ENCODE measurements around the gene LRRC25. TPM values are rescaled to one million over a fixed set of nuclear protein-coding genes. Genes with fewer than 3 reads are reported as not detected.
"Not testable (repeated sequence)": the region's sequence is repeated elsewhere in the genome, so short reads cannot be mapped to it uniquely, and the experiment has no call there.

LRRC25 gene
- total RNA-seq, 1 donor from 2014 or later, result not detected

DNA sequence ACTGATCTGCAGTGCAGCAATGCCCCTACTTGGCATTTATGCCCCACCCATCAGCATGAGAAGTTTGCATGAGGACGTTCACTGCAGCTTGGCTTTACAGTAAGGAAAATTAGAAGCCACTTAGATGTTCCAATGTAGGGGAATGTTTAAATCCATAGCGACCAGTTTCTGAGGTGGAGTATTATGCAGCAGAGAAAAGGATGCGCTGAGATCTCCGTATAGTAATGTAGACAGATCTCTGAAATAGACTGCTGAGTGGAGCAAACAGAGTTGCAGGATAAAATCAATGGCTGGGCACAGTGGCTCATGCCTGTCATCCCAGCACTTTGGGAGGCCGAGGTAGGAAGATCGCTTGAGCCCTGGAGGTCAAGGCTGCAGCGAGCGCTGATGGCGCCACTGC lies 46.9 kb downstream of the LRRC25 start:
- Mint-ChIP-seq H3K9me3 (no peaks in the 10 kb centered on the region), H3K4me1 (no peaks in the 10 kb centered on the region), H3K4me3 (no peak overlapping the region), H3K27ac (no peak overlapping the region), H3K36me3 (peaks cover 15% of the 10 kb centered on the region), H3K27me3 (ENCODE audit: low read depth) (no peaks in the 10 kb centered on the region)
- TF ChIP-seq, protein P1, sequence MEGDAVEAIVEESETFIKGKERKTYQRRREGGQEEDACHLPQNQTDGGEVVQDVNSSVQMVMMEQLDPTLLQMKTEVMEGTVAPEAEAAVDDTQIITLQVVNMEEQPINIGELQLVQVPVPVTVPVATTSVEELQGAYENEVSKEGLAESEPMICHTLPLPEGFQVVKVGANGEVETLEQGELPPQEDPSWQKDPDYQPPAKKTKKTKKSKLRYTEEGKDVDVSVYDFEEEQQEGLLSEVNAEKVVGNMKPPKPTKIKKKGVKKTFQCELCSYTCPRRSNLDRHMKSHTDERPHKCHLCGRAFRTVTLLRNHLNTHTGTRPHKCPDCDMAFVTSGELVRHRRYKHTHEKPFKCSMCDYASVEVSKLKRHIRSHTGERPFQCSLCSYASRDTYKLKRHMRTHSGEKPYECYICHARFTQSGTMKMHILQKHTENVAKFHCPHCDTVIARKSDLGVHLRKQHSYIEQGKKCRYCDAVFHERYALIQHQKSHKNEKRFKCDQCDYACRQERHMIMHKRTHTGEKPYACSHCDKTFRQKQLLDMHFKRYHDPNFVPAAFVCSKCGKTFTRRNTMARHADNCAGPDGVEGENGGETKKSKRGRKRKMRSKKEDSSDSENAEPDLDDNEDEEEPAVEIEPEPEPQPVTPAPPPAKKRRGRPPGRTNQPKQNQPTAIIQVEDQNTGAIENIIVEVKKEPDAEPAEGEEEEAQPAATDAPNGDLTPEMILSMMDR (IDR thresholded peaks at IDR 0.05; ENCODE audit: unreplicated experiment), result no peak
- no peak for DNase-seq (ENCODE audit: low spot score in 2 of 2, unreplicated experiment in 2 of 2)

DNA sequence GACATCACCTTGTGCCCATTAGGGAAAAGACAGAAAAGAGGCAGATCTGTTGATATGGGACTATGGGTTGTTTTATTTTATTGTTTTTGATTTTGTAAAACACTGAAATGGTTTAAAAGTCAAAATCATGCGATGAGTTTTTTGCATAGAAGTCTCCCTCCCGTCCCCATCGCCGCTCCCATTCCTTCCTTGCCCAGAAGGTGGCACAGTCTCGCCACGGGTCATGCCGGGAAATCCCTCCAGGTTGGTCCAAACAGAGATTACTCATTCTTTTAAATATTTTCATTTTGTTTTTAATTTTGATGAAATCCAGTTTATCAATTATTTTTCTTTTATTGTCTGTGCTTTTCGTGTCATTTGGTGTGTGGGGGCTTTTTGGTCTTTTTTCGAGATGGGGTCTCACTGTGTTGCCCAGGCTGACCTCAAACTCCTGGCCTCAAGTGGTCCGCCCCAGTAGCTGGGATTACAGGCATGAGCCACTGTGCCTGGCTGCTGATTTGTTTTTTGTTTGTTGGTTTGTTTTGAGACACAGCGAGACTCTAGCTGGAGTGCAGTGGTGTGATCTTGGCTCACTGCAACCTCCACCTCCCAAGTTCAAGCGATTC lies 47.8 kb downstream of the LRRC25 start:
- no peaks in the 10 kb centered on the region for H3K27me3 Mint-ChIP-seq (ENCODE audit: low read depth)
- peaks cover 14% of the 10 kb centered on the region for H3K36me3 Mint-ChIP-seq
- no peak overlapping the region for H3K4me3 Mint-ChIP-seq
- peak in 1 of 2 experiments; percentile 71 for DNase-seq (ENCODE audit: low spot score in 2 of 2, unreplicated experiment in 2 of 2)
- TF ChIP-seq, protein P1 (IDR thresholded peaks at IDR 0.05; ENCODE audit: unreplicated experiment), result peak; percentile 55
- H3K9me3 Mint-ChIP-seq, result no peaks in the 10 kb centered on the region
- no peak overlapping the region for H3K27ac Mint-ChIP-seq
- H3K4me1 Mint-ChIP-seq, result peaks cover under 1% of the 10 kb centered on the region

DNA sequence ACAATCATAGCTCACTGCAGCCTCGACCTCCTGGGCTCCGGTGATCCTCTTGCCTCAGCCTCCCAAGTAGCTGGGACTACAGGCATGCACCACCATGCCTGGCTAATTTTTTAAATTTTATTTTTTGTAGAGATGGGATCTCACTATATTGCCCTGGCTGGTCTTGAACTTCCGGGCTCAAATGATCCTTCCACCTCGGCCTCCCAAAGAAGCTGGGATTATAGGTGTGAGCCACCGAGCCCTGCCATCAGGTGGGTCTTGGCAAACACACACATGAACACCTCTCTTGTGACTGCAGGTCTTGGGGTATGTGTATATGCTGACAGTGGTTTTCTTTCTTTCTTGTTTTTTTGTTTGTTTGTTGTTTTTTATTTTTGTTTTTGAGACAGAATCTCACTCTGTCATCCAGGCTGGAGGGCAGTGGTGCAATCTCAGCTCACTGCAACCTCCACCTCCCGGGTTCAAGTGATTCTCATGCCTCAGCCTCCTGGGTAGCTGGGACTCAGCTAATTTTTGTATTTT lies 48.5 kb downstream of the LRRC25 start:
- H3K36me3 Mint-ChIP-seq, result peaks cover 14% of the 10 kb centered on the region
- not testable (repeated sequence) for DNase-seq (ENCODE audit: low spot score in 2 of 2, unreplicated experiment in 2 of 2); H3K9me3 Mint-ChIP-seq; H3K27me3 Mint-ChIP-seq (ENCODE audit: low read depth); H3K4me1 Mint-ChIP-seq; H3K4me3 Mint-ChIP-seq; H3K27ac Mint-ChIP-seq

DNA sequence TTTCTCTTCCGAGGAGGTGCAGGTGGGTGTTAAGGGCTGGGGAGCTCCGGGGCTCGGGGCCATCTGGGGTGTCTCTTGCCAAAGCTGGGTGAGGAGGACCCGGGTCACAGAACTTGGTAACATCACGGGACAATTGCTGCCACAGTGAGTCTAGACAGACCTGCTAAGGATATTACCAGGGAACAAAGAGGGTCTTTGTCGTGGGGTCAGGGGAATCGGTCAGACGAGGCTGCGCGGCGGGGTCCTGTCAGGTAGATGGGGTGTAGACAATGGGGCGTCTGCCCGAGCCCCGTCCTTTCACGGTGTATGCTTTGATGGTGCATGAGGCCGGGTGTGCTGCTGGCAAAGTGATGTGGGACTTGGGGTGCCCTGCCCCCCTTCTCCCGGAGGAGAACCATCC lies 49.3 kb downstream of the LRRC25 start:
- Mint-ChIP-seq H3K27me3 (ENCODE audit: low read depth) (no peaks in the 10 kb centered on the region), H3K9me3 (no peaks in the 10 kb centered on the region), H3K27ac (no peak overlapping the region), H3K36me3 (peaks cover 10% of the 10 kb centered on the region), H3K4me1 (peaks cover 3% of the 10 kb centered on the region), H3K4me3 (no peak overlapping the region)
- no peak for DNase-seq (ENCODE audit: low spot score in 2 of 2, unreplicated experiment in 2 of 2)
- TF ChIP-seq, protein P1 (IDR thresholded peaks at IDR 0.05; ENCODE audit: unreplicated experiment), result no peak

DNA sequence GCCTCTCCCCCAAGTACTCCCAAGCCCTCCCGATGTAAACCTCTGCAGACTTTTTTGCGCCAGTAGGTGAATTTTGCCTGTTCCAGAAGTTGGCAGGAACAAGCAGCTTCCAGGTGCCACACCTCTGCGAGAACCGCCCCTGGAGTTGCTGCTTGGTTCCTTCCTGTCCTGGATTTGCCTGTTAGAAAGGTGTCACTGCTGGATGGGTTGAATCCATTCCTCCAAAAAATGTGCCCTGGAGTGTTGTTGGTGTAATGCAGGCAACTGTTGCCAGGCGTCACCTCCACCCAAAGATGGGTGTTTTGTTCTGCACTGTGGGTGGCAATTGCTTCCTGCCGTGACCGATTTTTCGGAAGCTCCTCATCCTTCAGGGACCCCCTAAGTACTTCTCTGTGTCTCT lies 51.3 kb downstream of the LRRC25 start:
- Mint-ChIP-seq H3K36me3 (peaks cover 10% of the 10 kb centered on the region), H3K4me1 (peaks cover 11% of the 10 kb centered on the region), H3K4me3 (no peak overlapping the region), H3K9me3 (no peaks in the 10 kb centered on the region), H3K27me3 (ENCODE audit: low read depth) (no peaks in the 10 kb centered on the region), H3K27ac (peak overlapping the region; percentile 27)
- DNase-seq (ENCODE audit: low spot score in 2 of 2, unreplicated experiment in 2 of 2), result no peak
- TF ChIP-seq, protein P1 (IDR thresholded peaks at IDR 0.05; ENCODE audit: unreplicated experiment), result no peak

- Mint-ChIP-seq H3K27ac (no peak overlapping the region), H3K27me3 (ENCODE audit: low read depth) (no peaks in the 10 kb centered on the region), H3K9me3 (no peaks in the 10 kb centered on the region), H3K4me1 (peaks cover 11% of the 10 kb centered on the region), H3K4me3 (no peak overlapping the region), H3K36me3 (peaks cover 10% of the 10 kb centered on the region)
- TF ChIP-seq, protein P1 (IDR thresholded peaks at IDR 0.05; ENCODE audit: unreplicated experiment), result no peak
- DNase-seq (ENCODE audit: low spot score in 2 of 2, unreplicated experiment in 2 of 2), result no peak
Measured at GRCh38 chr19:18345296-18345695, 52.1 kb downstream of the LRRC25 start.

Data from mesothelial cell of epicardium (in vitro differentiated cells).